LoVo (cell line): ENCODE results near the gene FOXC2.

Source experiments
- DNase-seq: peaks from one replicate; pipeline ENCODE4 v3.0.0-alpha.2; 2016; ENCODE audit warnings: low spot score

The FOXC2 gene

DNA sequence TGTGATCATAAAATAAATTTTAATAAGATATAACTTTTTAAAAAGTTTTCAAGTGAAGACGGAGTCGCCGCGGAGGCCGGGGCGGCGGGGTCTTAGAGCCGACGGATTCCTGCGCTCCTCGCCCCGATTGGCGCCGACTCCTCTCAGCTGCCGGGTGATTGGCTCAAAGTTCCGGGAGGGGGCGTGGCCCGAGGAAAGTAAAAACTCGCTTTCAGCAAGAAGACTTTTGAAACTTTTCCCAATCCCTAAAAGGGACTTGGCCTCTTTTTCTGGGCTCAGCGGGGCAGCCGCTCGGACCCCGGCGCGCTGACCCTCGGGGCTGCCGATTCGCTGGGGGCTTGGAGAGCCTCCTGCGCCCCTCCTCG is at the start of gene FOXC2:
TSS of gene FOXC2 (plus strand) at position 229 of the 365 bp plus-strand sequence. CDS start 507 bp downstream, outside the sequence.
- no peak for DNase-seq

GRCh38 chr16:86517033-86517432 is 49.6 kb upstream of the FOXC2 start:
- no peak for DNase-seq

- DNase-seq: peak; percentile 54
Observed at GRCh38 chr16:86517652-86518258, 48.9 kb upstream of the FOXC2 start.

- DNase-seq: no peak
Observed at GRCh38 chr16:86519007-86519648, 47.5 kb upstream of the FOXC2 start.

- peak; percentile 54 for DNase-seq
Observed at GRCh38 chr16:86519649-86520316, 46.8 kb upstream of the FOXC2 start.

- no peak for DNase-seq
Observed at GRCh38 chr16:86520317-86521210, 46.1 kb upstream of the FOXC2 start.

- DNase-seq: no peak
Observed at GRCh38 chr16:86521236-86522197, 45.1 kb upstream of the FOXC2 start.

- no peak for DNase-seq
Observed at GRCh38 chr16:86522634-86523033, 44.0 kb upstream of the FOXC2 start.

GRCh38 chr16:86523166-86523740 is 43.4 kb upstream of the FOXC2 start:
- no peak for DNase-seq

- no peak for DNase-seq
Observed at GRCh38 chr16:86524029-86524428, 42.6 kb upstream of the FOXC2 start.

GRCh38 chr16:86525696-86526095 is 40.9 kb upstream of the FOXC2 start:
- DNase-seq: no peak

- DNase-seq: no peak
Observed at GRCh38 chr16:86527366-86527765, 39.3 kb upstream of the FOXC2 start.

GRCh38 chr16:86528061-86528929 is 38.3 kb upstream of the FOXC2 start:
- no peak for DNase-seq

GRCh38 chr16:86529160-86529559 is 37.5 kb upstream of the FOXC2 start:
- no peak for DNase-seq

DNA sequence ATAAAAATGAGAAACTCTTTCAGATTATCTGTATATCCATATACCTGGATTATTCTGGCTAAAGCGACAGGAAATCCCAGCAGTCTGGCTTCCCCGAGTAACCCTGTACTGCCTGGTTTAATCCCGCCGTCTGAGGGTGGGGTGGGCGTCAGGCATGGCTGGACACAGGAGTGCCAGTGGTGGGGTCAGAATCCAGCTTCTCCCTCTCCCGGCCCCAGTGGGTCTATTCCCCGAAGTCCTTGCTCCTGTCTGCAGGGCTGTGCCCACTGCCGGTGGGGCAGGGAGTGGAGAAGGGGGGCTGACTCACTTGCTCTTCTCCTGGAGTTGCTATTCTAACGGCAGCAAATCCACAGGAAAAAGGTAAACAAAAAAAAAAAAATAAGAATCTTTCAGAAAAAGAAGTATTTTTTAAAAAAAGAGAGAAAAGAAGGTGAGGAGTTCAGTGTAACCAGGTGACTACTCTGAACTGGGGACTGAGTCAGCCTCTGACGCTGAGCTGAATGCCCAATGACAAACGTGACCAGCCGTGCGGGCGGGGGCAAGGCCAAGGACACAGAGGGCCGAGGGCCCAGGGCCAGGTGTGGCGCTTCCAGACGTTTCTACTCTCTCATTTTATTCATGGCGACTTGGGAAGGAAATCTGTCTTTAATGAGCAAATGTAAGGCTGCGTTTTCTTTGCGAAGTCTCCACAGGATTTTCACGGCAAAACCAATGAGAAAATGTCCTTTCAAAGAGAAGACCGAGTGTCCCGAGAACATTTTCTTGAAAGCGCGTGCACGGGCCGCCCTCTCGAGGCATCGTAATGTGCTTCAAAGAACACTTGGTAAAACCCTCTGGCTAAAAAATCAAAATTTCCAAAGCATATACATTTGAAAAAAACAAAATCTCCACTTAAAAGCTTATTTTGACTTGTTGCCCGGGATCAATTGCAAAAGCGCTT is 36.1 kb upstream of the FOXC2 start:
- DNase-seq: no peak

GRCh38 chr16:86531191-86531545 is 35.5 kb upstream of the FOXC2 start:
- no peak for DNase-seq

- DNase-seq: no peak
Observed at GRCh38 chr16:86531641-86532525, 34.7 kb upstream of the FOXC2 start.

- DNase-seq: no peak
Observed at GRCh38 chr16:86532526-86532815, 34.2 kb upstream of the FOXC2 start.
